Mesendoderm (in vitro differentiated cells): Measurements from ENCODE around the gene ASTN2.

Experiments
- DNase-seq: peaks from one replicate; pipeline ENCODE4 v3.0.0; 2013
- H2AK5ac ChIP-seq: 2 replicates; pipeline ENCODE4 v1.6.1; 2013; ENCODE audit warnings: low read length, inconsistent platforms
- H2BK120ac ChIP-seq: 2 replicates; pipeline ENCODE4 v1.6.1; 2013; ENCODE audit warnings: low read depth, mild to moderate bottlenecking, low read length, moderate library complexity, mixed read lengths
- H2BK15ac ChIP-seq: replicated peaks from 2 replicates; pipeline ENCODE4 v1.6.1; 2013; ENCODE audit warnings: low read depth, mild to moderate bottlenecking, moderate library complexity
- H2BK5ac ChIP-seq: 2 replicates; pipeline ENCODE4 v1.6.1; 2013; ENCODE audit warnings: low read length, inconsistent platforms
- H3K18ac ChIP-seq: 2 replicates; pipeline ENCODE4 v1.6.1; 2013; ENCODE audit warnings: mild to moderate bottlenecking, low read length, mixed read lengths
- H3K23ac ChIP-seq: one replicate; pipeline ENCODE4 v1.6.1; 2013; ENCODE audit warnings: low read length
- H3K27ac ChIP-seq: 2 replicates; pipeline ENCODE4 v1.5.1; 2013; ENCODE audit warnings: low read depth, mild to moderate bottlenecking, inconsistent platforms, low read length, moderate library complexity
- H3K27me3 ChIP-seq: 2 replicates; pipeline ENCODE4 v1.6.1; 2013; ENCODE audit warnings: low read length, control low read depth, mild to moderate bottlenecking, inconsistent platforms; ENCODE audit not compliant: insufficient read depth, poor library complexity
- H3K36me3 ChIP-seq: 2 replicates; pipeline ENCODE4 v1.6.1; 2013; ENCODE audit warnings: low read length, inconsistent platforms; ENCODE audit not compliant: control insufficient read depth, insufficient read depth
- H3K4ac ChIP-seq: one replicate; pipeline ENCODE4 v1.6.1; 2013; ENCODE audit warnings: low read depth, mild to moderate bottlenecking, low read length, moderate library complexity
- H3K4me1 ChIP-seq: 2 replicates; pipeline ENCODE4 v1.6.1; 2013; ENCODE audit warnings: low read depth, low read length, inconsistent platforms; ENCODE audit not compliant: control insufficient read depth
- H3K4me2 ChIP-seq: 2 replicates; pipeline ENCODE4 v1.6.1; 2013; ENCODE audit warnings: low read length
- H3K4me3 ChIP-seq: 2 replicates; pipeline ENCODE4 v1.5.1; 2013; ENCODE audit warnings: mild to moderate bottlenecking, low read length
- H3K56ac ChIP-seq: one replicate; pipeline ENCODE4 v1.6.1; 2013; ENCODE audit warnings: low read length
- H3K79me1 ChIP-seq: 2 replicates; pipeline ENCODE4 v1.6.1; 2013; ENCODE audit warnings: low read length, inconsistent platforms
- H3K79me2 ChIP-seq: 2 replicates; pipeline ENCODE4 v1.6.1; 2013; ENCODE audit warnings: mild to moderate bottlenecking, low read length; ENCODE audit not compliant: control insufficient read depth, insufficient read depth
- H3K9ac ChIP-seq: 2 replicates; pipeline ENCODE4 v1.6.1; 2013; ENCODE audit warnings: low read length, inconsistent platforms
- H4K5ac ChIP-seq: one replicate; pipeline ENCODE4 v1.6.1; 2013; ENCODE audit warnings: low read length
- H4K8ac ChIP-seq: one replicate; pipeline ENCODE4 v1.6.1; 2013; ENCODE audit warnings: low read depth, mild to moderate bottlenecking, control low read depth, low read length, moderate library complexity
- WGBS: extraction: QIAGEN DNeasy Blood & Tissue Kit; methylation state at CpG from one replicate; pipeline ENCODE4 v1.1.7; 2013; ENCODE audit warnings: low lambda C conversion rate, missing lambda C conversion rate; ENCODE audit not compliant: insufficient coverage; ENCODE audit errors: extremely low coverage; 5-methylcytosine and 5-hydroxymethylcytosine counted together

ASTN2 gene

DNA sequence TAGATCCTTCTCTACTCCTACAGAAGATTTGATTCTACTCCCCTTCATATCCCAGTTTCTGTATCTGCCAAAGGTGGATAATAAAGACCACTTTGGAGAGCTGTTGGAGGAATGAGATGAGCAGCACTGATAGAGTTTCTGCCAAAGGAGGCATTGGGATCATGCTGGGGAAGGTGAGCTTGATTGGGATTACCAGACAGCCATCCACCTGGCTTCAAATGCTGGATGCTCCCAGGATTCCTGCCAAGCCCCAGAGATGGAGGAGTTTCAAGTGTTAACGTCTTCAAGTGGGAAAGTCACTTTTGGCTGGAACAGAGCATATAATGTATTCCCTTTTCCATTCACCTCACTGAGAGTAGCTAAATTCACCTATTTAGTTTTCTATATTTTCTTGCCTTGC lies 379.3 kb downstream of the ASTN2 start:
- DNase-seq = no peak
- H2AK5ac ChIP-seq = no peak overlapping the region
- no peak overlapping the region for H4K5ac ChIP-seq
- H3K4me1 ChIP-seq = no peaks in the 10 kb centered on the region
- no peak overlapping the region for H3K4ac ChIP-seq
- H2BK120ac ChIP-seq = no peak overlapping the region
- H3K9ac ChIP-seq = no peak overlapping the region
- H3K4me3 ChIP-seq = no peak overlapping the region
- no peak overlapping the region for H3K23ac ChIP-seq
- H2BK15ac ChIP-seq = no peak overlapping the region
- no peaks in the 10 kb centered on the region for H3K79me2 ChIP-seq
- H3K18ac ChIP-seq = no peak overlapping the region
- no peak overlapping the region for H4K8ac ChIP-seq
- no peak overlapping the region for H3K27ac ChIP-seq
- no peaks in the 10 kb centered on the region for H3K79me1 ChIP-seq
- no peaks in the 10 kb centered on the region for H3K27me3 ChIP-seq
- H3K36me3 ChIP-seq = no peaks in the 10 kb centered on the region
- H3K4me2 ChIP-seq = no peak overlapping the region
- H3K56ac ChIP-seq = no peak overlapping the region
- H2BK5ac ChIP-seq = no peak overlapping the region
- no CpG with 5 or more reads among the region's 1 CpG for WGBS

GRCh38 chr9:117034866-117035265 lies 380.0 kb downstream of the ASTN2 start:
- Histone ChIP-seq H4K8ac (no peak overlapping the region), H3K4ac (no peak overlapping the region), H3K23ac (no peak overlapping the region), H3K27me3 (no peaks in the 10 kb centered on the region), H2BK15ac (no peak overlapping the region), H3K9ac (no peak overlapping the region), H3K79me1 (no peaks in the 10 kb centered on the region), H3K18ac (no peak overlapping the region), H2AK5ac (no peak overlapping the region), H2BK120ac (no peak overlapping the region), H4K5ac (no peak overlapping the region), H3K36me3 (no peaks in the 10 kb centered on the region), H3K4me3 (no peak overlapping the region), H3K4me1 (no peaks in the 10 kb centered on the region), H2BK5ac (no peak overlapping the region), H3K79me2 (no peaks in the 10 kb centered on the region), H3K27ac (no peak overlapping the region), H3K56ac (no peak overlapping the region), H3K4me2 (no peak overlapping the region)
- no CpG with 5 or more reads among the region's 2 CpGs for WGBS
- peak; percentile 78 for DNase-seq

DNA sequence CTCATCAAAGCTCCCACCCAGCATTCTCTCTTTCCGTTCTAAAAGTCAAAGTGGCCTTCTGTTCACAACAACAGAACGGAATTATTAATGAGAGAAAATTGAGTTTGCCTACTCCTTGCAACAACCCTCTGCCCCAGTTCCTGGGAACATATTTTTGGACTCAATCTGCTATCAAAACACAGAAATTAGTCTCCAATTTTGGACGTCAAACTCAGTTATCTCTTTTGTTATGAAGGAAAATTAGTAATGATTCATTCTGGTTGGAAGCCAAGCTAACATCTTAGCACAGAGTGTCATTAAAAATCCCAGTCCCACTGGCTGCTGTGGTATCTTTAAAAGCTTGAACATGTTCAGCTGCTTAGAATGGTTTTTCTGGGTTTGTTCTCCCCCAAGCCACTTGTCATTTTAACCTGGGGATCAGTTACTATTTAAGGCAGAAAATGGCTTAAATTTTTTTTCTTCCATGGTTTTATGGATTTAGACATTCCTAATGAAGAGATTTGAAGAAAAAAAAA lies 384.5 kb downstream of the ASTN2 start:
- Histone ChIP-seq H2AK5ac (no peak overlapping the region), H3K4me2 (no peak overlapping the region), H2BK15ac (no peak overlapping the region), H3K9ac (no peak overlapping the region), H4K5ac (no peak overlapping the region), H3K27me3 (no peaks in the 10 kb centered on the region), H3K4me3 (no peak overlapping the region), H3K18ac (no peak overlapping the region), H3K23ac (no peak overlapping the region), H2BK5ac (no peak overlapping the region), H3K4ac (no peak overlapping the region), H3K36me3 (no peaks in the 10 kb centered on the region), H3K79me1 (no peaks in the 10 kb centered on the region), H3K56ac (no peak overlapping the region), H4K8ac (no peak overlapping the region), H2BK120ac (no peak overlapping the region), H3K27ac (no peak overlapping the region), H3K79me2 (no peaks in the 10 kb centered on the region), H3K4me1 (no peaks in the 10 kb centered on the region)
- no CpG with 5 or more reads among the region's 3 CpGs for WGBS
- DNase-seq = no peak

GRCh38 chr9:117029341-117029740 lies 385.5 kb downstream of the ASTN2 start:
- no peak overlapping the region for H3K4ac ChIP-seq
- H2BK5ac ChIP-seq = no peak overlapping the region
- H3K4me1 ChIP-seq = no peaks in the 10 kb centered on the region
- no peaks in the 10 kb centered on the region for H3K79me2 ChIP-seq
- no peak overlapping the region for H3K4me2 ChIP-seq
- no peak overlapping the region for H3K18ac ChIP-seq
- DNase-seq = no peak
- no peak overlapping the region for H3K56ac ChIP-seq
- no peaks in the 10 kb centered on the region for H3K27me3 ChIP-seq
- no peak overlapping the region for H4K8ac ChIP-seq
- no peak overlapping the region for H3K27ac ChIP-seq
- WGBS = no CpG with 5 or more reads among the region's 3 CpGs
- H3K4me3 ChIP-seq = no peak overlapping the region
- H2BK120ac ChIP-seq = no peak overlapping the region
- no peak overlapping the region for H3K9ac ChIP-seq
- no peak overlapping the region for H2AK5ac ChIP-seq
- H3K36me3 ChIP-seq = no peaks in the 10 kb centered on the region
- H3K79me1 ChIP-seq = no peaks in the 10 kb centered on the region
- H3K23ac ChIP-seq = no peak overlapping the region
- no peak overlapping the region for H2BK15ac ChIP-seq
- H4K5ac ChIP-seq = no peak overlapping the region

- Histone ChIP-seq H4K8ac (no peak overlapping the region), H3K9ac (no peak overlapping the region), H4K5ac (no peak overlapping the region), H3K27me3 (no peaks in the 10 kb centered on the region), H2BK5ac (no peak overlapping the region), H3K79me1 (no peaks in the 10 kb centered on the region), H2BK15ac (no peak overlapping the region), H3K23ac (no peak overlapping the region), H2AK5ac (no peak overlapping the region), H3K18ac (no peak overlapping the region), H3K4ac (no peak overlapping the region), H2BK120ac (no peak overlapping the region), H3K27ac (no peak overlapping the region), H3K56ac (no peak overlapping the region), H3K4me3 (no peak overlapping the region), H3K79me2 (no peaks in the 10 kb centered on the region), H3K36me3 (no peaks in the 10 kb centered on the region), H3K4me1 (no peaks in the 10 kb centered on the region), H3K4me2 (no peak overlapping the region)
- peak; percentile 63 for DNase-seq
- no CpG with 5 or more reads among the region's 2 CpGs for WGBS
Measured at GRCh38 chr9:117028103-117028858, 386.6 kb downstream of the ASTN2 start.

- H3K4me1 ChIP-seq = no peaks in the 10 kb centered on the region
- H2BK120ac ChIP-seq = no peak overlapping the region
- no CpG with 5 or more reads among the region's 2 CpGs for WGBS
- no peak overlapping the region for H4K5ac ChIP-seq
- H3K18ac ChIP-seq = no peak overlapping the region
- H3K9ac ChIP-seq = no peak overlapping the region
- H3K79me1 ChIP-seq = no peaks in the 10 kb centered on the region
- H3K27me3 ChIP-seq = no peaks in the 10 kb centered on the region
- no peak overlapping the region for H4K8ac ChIP-seq
- no peak overlapping the region for H2BK15ac ChIP-seq
- no peak overlapping the region for H3K4ac ChIP-seq
- no peak overlapping the region for H3K56ac ChIP-seq
- H3K36me3 ChIP-seq = no peaks in the 10 kb centered on the region
- no peak for DNase-seq
- H3K27ac ChIP-seq = no peak overlapping the region
- no peaks in the 10 kb centered on the region for H3K79me2 ChIP-seq
- no peak overlapping the region for H3K23ac ChIP-seq
- no peak overlapping the region for H2AK5ac ChIP-seq
- H3K4me2 ChIP-seq = no peak overlapping the region
- H2BK5ac ChIP-seq = no peak overlapping the region
- H3K4me3 ChIP-seq = no peak overlapping the region
Measured at GRCh38 chr9:117021906-117022305, 393.0 kb downstream of the ASTN2 start.
